Heart right ventricle (tissue), 16 donors: ENCODE data around the gene SVIL. TPM values are rescaled to one million over a fixed set of nuclear protein-coding genes. Genes with fewer than 3 reads are reported as not detected.
A peak's percentile ranks its signal among the peaks of the same experiment; 100 is the strongest.
"Not testable (repeated sequence)": the region's sequence is repeated elsewhere in the genome, so short reads cannot be mapped to it uniquely, and the experiment has no call there.

Experiments used
- ATAC-seq, 8 donors: fragments of 200-7000 bp; cut with Tn5 transposase; one replicate each; pipeline ENCODE4 v1.9.1; 2020; ENCODE audit warnings: mild to moderate bottlenecking in 8 of 8, moderate library complexity in 8 of 8, moderate number of reproducible peaks in 1 of 8
- DNase-seq, 2 donors: peaks; one replicate each; pipeline ENCODE4 v3.0.0-alpha.2; 2020
- H3K27ac ChIP-seq, 10 donors: fragments of 200-600 bp; sonication (generic) in 2 of 10; one replicate each; pipeline versions ENCODE4 v1.5.0 to v1.8.0; 2020 to 2022; ENCODE audit warnings: mild to moderate bottlenecking in 3 of 10
- H3K27me3 ChIP-seq, 7 donors: fragments of 200-600 bp; one replicate each; pipeline ENCODE4 v1.8.0; 2021 to 2022; ENCODE audit warnings: mild to moderate bottlenecking in 2 of 7
- H3K36me3 ChIP-seq, 9 donors: fragments of 200-600 bp; sonication (generic) in 1 of 9; one replicate each; pipeline versions ENCODE4 v1.5.0 to v1.8.0; 2020 to 2022; ENCODE audit warnings: mild to moderate bottlenecking in 2 of 9
- H3K4me1 ChIP-seq, 9 donors: fragments of 200-600 bp; sonication (generic) in 1 of 9; one replicate each; pipeline versions ENCODE4 v1.5.0 to v1.8.0; 2020 to 2022; ENCODE audit warnings: mild to moderate bottlenecking in 4 of 9
- H3K4me3 ChIP-seq, 10 donors: fragments of 200-600 bp; sonication (generic) in 2 of 10; one replicate each; pipeline versions ENCODE4 v1.5.0 to v1.8.0; 2020 to 2022; ENCODE audit warnings: mild to moderate bottlenecking in 7 of 10, moderate library complexity in 2 of 10
- H3K9me3 ChIP-seq, 11 donors: fragments of 200-600 bp in 10 of 11; sonication (generic) in 2 of 11; one replicate each; pipeline versions ENCODE4 v1.5.0 to v1.8.0; 2013 to 2022; ENCODE audit warnings: mild to moderate bottlenecking in 2 of 11, control low read depth in 1 of 11, moderate library complexity in 1 of 11
- WGBS, 2 donors: extraction: QIAGEN DNeasy Blood & Tissue Kit; methylation state at CpG; one replicate each; pipeline ENCODE4 v1.1.7; 2013; ENCODE audit warnings: inconsistent platforms in 1 of 2; 5-methylcytosine and 5-hydroxymethylcytosine counted together
- intact Hi-C, 10 donors: fragments of 100-400 bp; cut with DNase I; formaldehyde crosslinking; loops; one replicate each; pipeline versions ENCODE4 v1.11.1 to v1.14.2; 2022
- polyA plus RNA-seq, 2 donors: library from polyadenylated mRNA; stranded (reverse); fragments of 200-250 nt; gene quantifications; one replicate each; pipeline ENCODE4 v1.2.3, GENCODE V29; 2013
- total RNA-seq, 10 donors: library from RNA; stranded (reverse); fragmentation: NEBNext Ultra II Directional in 3 of 10; extraction: Animal tissue kit (Norgen Biotek cat#: 25700) in 3 of 10; gene quantifications; one replicate each; pipeline versions ENCODE4 v1.2.1 to v1.2.4, GENCODE V29; 2021 to 2023
- TF ChIP-seq, protein P1 (sequence below), 9 donors: fragments of 200-600 bp; sonication (generic) in 2 of 9; IDR thresholded peaks; one replicate each; pipeline versions ENCODE4 v1.5.0 to v1.8.0; 2021 to 2022; ENCODE audit warnings: antibody characterized with exemption in 9 of 9, mild to moderate bottlenecking in 5 of 9, moderate library complexity in 1 of 9
- donor health status: Arrhythmogenic right ventricular cardiomyopathy.
- donor health status: ischemic (EF 13 %, LVEDD 7.1; RV severe dilation, severe dysfunction).
- donor health status: healthy with polysubstance abuse.
- donor health status: DM: no; HTN: yes; CAD: no.
- donor health status: DM: no; HTN: no; CAD: no.
- donor health status: ischemic (EF 25% LVEDD 6.9; RV normal size, moderate dysfunction).
- donor health status: ischemic (EF 25% LVEDD 5.7; RV mildly dilated, moderate dysfunction).
- donor health status: healthy.
- donor health status: DM: yes; HTN: yes; CAD: no.
- donor health status: Ischemic cardiomyopathy.
- donor health status: ischemic (EF 35%, LVEDD 5.7; RV mildly dilated, moderate dysfunction).
- donor health status: nonischemic (EF 11% LVEDD 7.7; RV severe dilation, severe dysfunction).
- donor health status: DM: yes; HTN: yes; CAD: no.
- donor health status: PGD.
- donor health status: ischemic (EF 29% LVEDD 5.4; RV normal size, mild dysfunction).
- donor health status: nonischemic (EF 23%, LVEDD 6.1; RV moderate dilation, normal function).

Gene SVIL
- total and polyA plus RNA-seq, 12 donors, result 38.6 to 655 (median 450) TPM

DNA sequence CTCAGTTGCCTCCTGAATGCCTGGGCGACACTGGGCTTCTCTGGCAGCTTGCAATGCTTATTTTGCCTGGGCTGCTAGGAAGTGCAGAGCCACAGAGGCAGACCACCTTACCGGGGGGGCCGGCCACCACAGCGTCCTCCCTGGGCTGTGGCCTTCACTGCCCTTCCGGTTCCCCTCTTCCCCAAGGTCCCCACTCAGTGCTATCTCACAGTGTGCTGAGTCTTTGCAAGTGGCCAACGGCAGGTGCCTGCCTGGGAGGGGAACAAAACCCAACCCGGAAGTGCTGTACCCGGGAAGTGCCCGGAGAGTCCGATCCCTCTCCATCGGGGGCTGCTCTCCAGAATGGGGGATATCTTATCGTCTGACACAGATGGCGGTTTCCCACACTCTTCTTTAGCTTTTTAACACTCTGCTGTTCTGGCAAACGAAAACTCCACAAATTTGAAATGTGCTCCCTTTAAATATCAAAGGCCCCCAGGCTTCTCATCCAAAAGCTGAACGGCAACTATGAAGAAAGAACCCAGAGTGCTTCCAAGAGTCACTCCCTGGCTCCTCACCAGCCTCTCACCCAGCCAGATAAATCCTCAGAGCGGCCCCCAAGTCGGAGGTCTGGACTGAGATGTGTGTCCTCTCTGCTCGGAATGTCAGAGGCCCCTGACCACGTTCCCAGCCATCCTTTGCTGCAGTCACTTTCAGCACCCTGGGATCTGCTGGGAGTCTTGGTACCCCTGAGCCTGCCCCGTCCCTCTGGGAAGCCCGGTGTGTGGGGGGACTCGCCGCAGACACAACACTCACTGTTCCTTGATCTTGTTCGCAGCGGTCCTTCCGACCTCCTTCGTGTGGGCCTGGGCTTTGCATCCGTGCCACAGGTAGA, 165.1 kb downstream of the SVIL start:
- peaks cover 3 to 71% (median 30%) of the 10 kb centered on the region in 9 donors for H3K4me1 ChIP-seq
- WGBS, 2 donors, result 66 to 68% methylated on average over 28 of the region's 28 CpGs
- peaks cover 0 to 100% (median 56%) of the 10 kb centered on the region in 9 donors for H3K36me3 ChIP-seq
- ATAC-seq (peak in 6 of 8 donors; percentile 1 to 15 (median 2)), DNase-seq (no peak)
- no peaks in the 10 kb centered on the region for H3K27me3 ChIP-seq
- H3K27ac ChIP-seq, result peak overlapping the region in 7 of 10 donors; percentile 4 to 65 (median 32)
- TF ChIP-seq, protein P1, sequence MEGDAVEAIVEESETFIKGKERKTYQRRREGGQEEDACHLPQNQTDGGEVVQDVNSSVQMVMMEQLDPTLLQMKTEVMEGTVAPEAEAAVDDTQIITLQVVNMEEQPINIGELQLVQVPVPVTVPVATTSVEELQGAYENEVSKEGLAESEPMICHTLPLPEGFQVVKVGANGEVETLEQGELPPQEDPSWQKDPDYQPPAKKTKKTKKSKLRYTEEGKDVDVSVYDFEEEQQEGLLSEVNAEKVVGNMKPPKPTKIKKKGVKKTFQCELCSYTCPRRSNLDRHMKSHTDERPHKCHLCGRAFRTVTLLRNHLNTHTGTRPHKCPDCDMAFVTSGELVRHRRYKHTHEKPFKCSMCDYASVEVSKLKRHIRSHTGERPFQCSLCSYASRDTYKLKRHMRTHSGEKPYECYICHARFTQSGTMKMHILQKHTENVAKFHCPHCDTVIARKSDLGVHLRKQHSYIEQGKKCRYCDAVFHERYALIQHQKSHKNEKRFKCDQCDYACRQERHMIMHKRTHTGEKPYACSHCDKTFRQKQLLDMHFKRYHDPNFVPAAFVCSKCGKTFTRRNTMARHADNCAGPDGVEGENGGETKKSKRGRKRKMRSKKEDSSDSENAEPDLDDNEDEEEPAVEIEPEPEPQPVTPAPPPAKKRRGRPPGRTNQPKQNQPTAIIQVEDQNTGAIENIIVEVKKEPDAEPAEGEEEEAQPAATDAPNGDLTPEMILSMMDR (IDR thresholded peaks at IDR 0.05), result no peak
- intact Hi-C loops, result no loop called here
- no peak overlapping the region for H3K4me3 ChIP-seq
- no peaks in the 10 kb centered on the region for H3K9me3 ChIP-seq

DNA sequence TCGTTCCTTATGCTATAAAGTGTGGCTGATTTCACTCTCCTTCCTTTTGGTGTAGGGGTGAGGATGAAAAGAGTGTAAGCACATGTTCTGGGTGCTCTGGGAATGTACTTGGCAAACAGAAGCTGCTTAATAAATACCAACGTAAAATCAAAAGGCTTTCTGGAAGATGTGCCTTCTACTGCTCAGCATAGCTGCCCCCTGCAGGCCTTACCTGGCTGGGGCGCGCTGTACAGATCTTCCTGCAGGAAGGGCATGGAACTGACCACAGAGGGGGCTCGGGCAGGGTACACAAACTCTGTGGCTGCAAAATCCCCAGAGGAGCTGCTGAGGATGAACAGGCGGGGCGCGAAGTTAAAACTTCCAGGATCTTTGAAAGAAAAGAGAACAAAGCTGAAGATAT, 169.4 kb downstream of the SVIL start:
- DNase-seq, result no peak
- H3K4me1 ChIP-seq, result peaks cover 0 to 42% (median 13%) of the 10 kb centered on the region in 9 donors

DNA sequence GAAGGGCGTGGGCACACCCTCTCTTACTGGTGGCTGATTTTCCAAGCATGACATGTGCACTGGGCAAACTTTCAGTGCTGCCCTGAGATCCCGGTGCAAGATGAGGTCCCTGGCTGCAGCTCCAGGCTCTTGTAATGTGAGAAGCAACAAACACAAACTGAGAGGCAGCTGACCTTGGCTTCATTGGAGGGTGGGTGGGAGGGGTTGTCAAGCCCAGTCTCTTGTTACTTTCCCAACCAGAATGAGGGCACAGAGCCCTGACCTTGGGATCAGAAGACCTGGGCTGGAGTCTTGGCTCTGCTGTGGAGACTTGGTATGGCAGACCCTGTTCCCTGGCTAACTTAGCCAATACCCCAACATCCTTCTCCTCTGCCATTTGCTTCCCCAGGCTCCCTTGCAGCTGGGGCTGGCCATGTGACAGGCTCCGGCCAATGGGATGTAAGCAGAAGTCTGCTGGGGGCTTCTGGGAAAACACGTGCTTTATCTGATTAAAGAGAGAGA, 170.1 kb downstream of the SVIL start:
- H3K27me3 ChIP-seq, intact Hi-C loops, H3K4me3 ChIP-seq: not testable (repeated sequence)
- H3K27ac ChIP-seq, result peak overlapping the region in 9 of 10 donors; percentile 12 to 74 (median 48)
- ATAC-seq (peak; percentile 62 to 87 (median 71)), DNase-seq (peak in 1 of 2 donors; percentile 53)
- peaks cover 0 to 40% (median 10%) of the 10 kb centered on the region in 9 donors for H3K4me1 ChIP-seq
- WGBS, 2 donors, result 50 to 58% methylated on average over 4 of the region's 4 CpGs
- peaks cover 0 to 12% (median 0%) of the 10 kb centered on the region in 11 donors for H3K9me3 ChIP-seq
- peaks cover 0 to 100% (median 74%) of the 10 kb centered on the region in 9 donors for H3K36me3 ChIP-seq

More for the DNA sequence above, 169.4 kb downstream of the SVIL start:
- 82 to 93% methylated on average over 8 of the region's 8 CpGs for WGBS, 2 donors
- H3K27me3 ChIP-seq, result no peaks in the 10 kb centered on the region
- peak overlapping the region in 8 of 10 donors; percentile 12 to 74 (median 55) for H3K27ac ChIP-seq
- H3K36me3 ChIP-seq, result peaks cover 0 to 100% (median 72%) of the 10 kb centered on the region in 9 donors
- peaks cover 0 to 8% (median 0%) of the 10 kb centered on the region in 11 donors for H3K9me3 ChIP-seq
- no peak for ATAC-seq
- intact Hi-C loops, result no loop called here
- H3K4me3 ChIP-seq, result no peak overlapping the region
- TF ChIP-seq, protein P1 (IDR thresholded peaks at IDR 0.05), result peak in 2 of 9 donors; percentile 8 to 17

DNA sequence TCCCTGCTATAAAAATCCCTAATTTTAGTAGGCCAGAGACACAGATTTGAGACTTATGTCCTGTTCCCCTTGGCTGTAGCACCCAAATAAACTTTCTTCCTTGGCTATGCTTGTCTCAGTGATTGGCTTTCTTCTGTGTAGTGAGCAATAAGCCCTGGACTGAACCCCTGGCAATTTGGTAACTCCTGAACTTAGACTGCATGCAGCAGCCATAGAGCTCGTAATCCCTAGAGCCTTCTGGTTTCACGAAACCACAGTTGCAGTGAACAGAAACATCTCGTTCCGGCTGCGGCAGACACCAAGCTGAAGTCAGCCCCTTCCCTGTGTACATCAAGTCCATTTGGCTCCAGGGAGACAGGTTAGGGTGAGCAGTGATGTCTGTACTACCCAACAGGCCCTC, 173.7 kb downstream of the SVIL start:
- intact Hi-C loops, result no loop called here
- Histone ChIP-seq H3K27me3 (no peaks in the 10 kb centered on the region), H3K27ac (peak overlapping the region in 1 of 10 donors; percentile 37), H3K9me3 (peaks cover 0 to 12% (median 0%) of the 10 kb centered on the region in 11 donors), H3K36me3 (peaks cover 0 to 100% (median 56%) of the 10 kb centered on the region in 9 donors), H3K4me1 (peaks cover 0 to 34% (median 10%) of the 10 kb centered on the region in 9 donors), H3K4me3 (no peak overlapping the region)
- ATAC-seq (no peak), DNase-seq (no peak)
- 76 to 79% methylated on average over 5 of the region's 5 CpGs for WGBS, 2 donors
- TF ChIP-seq, protein P1 (IDR thresholded peaks at IDR 0.05), result no peak

DNA sequence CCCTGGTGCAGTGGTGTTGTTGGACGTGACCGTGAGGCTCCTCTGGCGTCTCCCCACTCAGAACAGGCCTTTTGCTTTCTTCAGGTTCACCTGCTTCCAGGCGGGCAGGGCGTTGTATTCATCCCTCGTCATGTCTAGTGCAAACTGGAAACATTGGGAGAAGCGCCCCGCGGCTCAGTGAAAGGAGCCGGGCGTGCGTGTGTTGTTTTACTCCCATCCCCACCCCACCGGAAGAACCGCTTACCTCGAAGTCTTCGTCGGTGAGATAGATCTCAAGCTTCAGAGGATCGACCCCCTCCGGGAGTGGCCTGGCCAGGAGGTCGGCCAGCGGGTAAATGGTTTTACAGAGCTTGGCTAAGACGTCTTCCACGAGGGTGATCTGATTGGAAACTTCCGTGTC, 176.6 kb downstream of the SVIL start:
- 65 to 77% methylated on average over 24 of the region's 24 CpGs for WGBS, 2 donors
- Histone ChIP-seq H3K9me3 (peaks cover 0 to 12% (median 0%) of the 10 kb centered on the region in 11 donors), H3K36me3 (peaks cover 0 to 93% (median 34%) of the 10 kb centered on the region in 9 donors), H3K4me1 (peaks cover 0 to 15% (median 0%) of the 10 kb centered on the region in 9 donors), H3K27ac (peak overlapping the region in 3 of 10 donors; percentile 3 to 39 (median 20))
- H3K27me3 ChIP-seq, intact Hi-C loops, H3K4me3 ChIP-seq, DNase-seq: not testable (repeated sequence)
- ATAC-seq, result peak in 5 of 8 donors; percentile 5 to 22 (median 12)
